OCI-M2 (cell line): ENCODE results near the gene KLK3.
"Not testable (repeated sequence)": the region's sequence is repeated elsewhere in the genome, so short reads cannot be mapped to it uniquely, and the experiment has no call there.

Source experiments
- DNase-seq: peaks from one replicate; lab custom pipeline; 2025; ENCODE audit not compliant: unreplicated experiment; lab: John Stamatoyannopoulos, UW

Gene KLK3

GRCh38 chr19:50859849-50860248 is 5.1 kb downstream of the KLK3 start:
- no peak for DNase-seq

GRCh38 chr19:50861010-50861409 is 6.3 kb downstream of the KLK3 start:
- no peak for DNase-seq

- DNase-seq, result no peak
These were observed 7.0 kb downstream of the KLK3 start for GRCh38 chr19:50861496-50862286.

- no peak for DNase-seq
These were observed 14.8 kb downstream of the KLK3 start for GRCh38 chr19:50869479-50869878.

- no peak for DNase-seq
These were observed 15.8 kb downstream of the KLK3 start for GRCh38 chr19:50870417-50871089.

GRCh38 chr19:50873056-50873455 is 18.3 kb downstream of the KLK3 start, which contains the start of gene KLK2:
TSS of gene KLK2 (plus strand) at chr19:50873439. CDS start at chr19:50873474, 35 bp downstream.
- no peak for DNase-seq

- DNase-seq, result no peak
These were observed 19.5 kb downstream of the KLK3 start for GRCh38 chr19:50874211-50874610.

GRCh38 chr19:50875795-50876422 is 21.2 kb downstream of the KLK3 start:
- no peak for DNase-seq

- no peak for DNase-seq
These were observed 21.7 kb downstream of the KLK3 start for GRCh38 chr19:50876456-50876855.

- no peak for DNase-seq
These were observed 22.6 kb downstream of the KLK3 start for GRCh38 chr19:50877338-50877737.

- DNase-seq, result peak; percentile 12
These were observed 24.1 kb downstream of the KLK3 start for GRCh38 chr19:50878851-50879250.

GRCh38 chr19:50880241-50880640 is 25.5 kb downstream of the KLK3 start:
- DNase-seq, result no peak

- DNase-seq, result no peak
These were observed 27.5 kb downstream of the KLK3 start for GRCh38 chr19:50882188-50882587.

GRCh38 chr19:50889638-50890037 is 34.9 kb downstream of the KLK3 start:
- no peak for DNase-seq

- no peak for DNase-seq
These were observed 35.9 kb downstream of the KLK3 start for GRCh38 chr19:50890422-50891252.

GRCh38 chr19:50891253-50891625 is 36.5 kb downstream of the KLK3 start:
- DNase-seq, result no peak

- no peak for DNase-seq
These were observed 38.5 kb downstream of the KLK3 start for GRCh38 chr19:50893047-50893736.

- no peak for DNase-seq
These were observed 40.0 kb downstream of the KLK3 start for GRCh38 chr19:50894478-50895356.

GRCh38 chr19:50896089-50896590 is 41.4 kb downstream of the KLK3 start:
- DNase-seq, result not testable (repeated sequence)
